ENCODE results near the gene SMYD3. TPM values are rescaled to one million over a fixed set of nuclear protein-coding genes. Genes with fewer than 3 reads are reported as not detected.

Gene SMYD3
- total and polyA plus RNA-seq, 2 experiments from 2014 or later: 30.8 to 68.5 TPM

- no peaks in the 10 kb centered on the region for H3K79me2 ChIP-seq
- H4K20me1 ChIP-seq (ENCODE audit: insufficient read depth, poor library complexity, severe bottlenecking): no peaks in the 10 kb centered on the region
- no peak overlapping the region for H2AFZ ChIP-seq
- H3K27ac ChIP-seq: no peak overlapping the region
- no peaks in the 10 kb centered on the region for H3K9me3 ChIP-seq (ENCODE audit: low read depth)
- no peaks in the 10 kb centered on the region for H3K36me3 ChIP-seq (replicated peaks; ENCODE audit: insufficient read depth, low read depth)
- H3K4me2 ChIP-seq: no peak overlapping the region
- H3K4me1 ChIP-seq (ENCODE audit: insufficient read depth): no peaks in the 10 kb centered on the region
- no peak for TF ChIP-seq EZH2 (IDR thresholded peaks at IDR 0.05; ENCODE audit: borderline replicate concordance)
- TF ChIP-seq CTCF (IDR thresholded peaks at IDR 0.05; ENCODE audit: poor library complexity): no peak
- TF ChIP-seq EZH2phosphoT487 (IDR thresholded peaks at IDR 0.05; ENCODE audit: low read depth, severe bottlenecking, unreplicated experiment): no peak
- WGBS (ENCODE audit: low lambda C conversion rate, missing lambda C conversion rate): 83% methylated on average over 4 of the region's 4 CpGs
- DNase-seq (ENCODE audit: low spot score): no peak
- no peaks in the 10 kb centered on the region for H3K27me3 ChIP-seq
- H3K4me3 ChIP-seq: no peak overlapping the region
- no peaks in the 10 kb centered on the region for H3K9me2 ChIP-seq (replicated peaks; ENCODE audit: insufficient read depth)
Measured at GRCh38 chr1:246018146-246018545, 488.9 kb downstream of the SMYD3 start.

GRCh38 chr1:246012341-246012740 lies 494.7 kb downstream of the SMYD3 start:
- no peak overlapping the region for H3K4me3 ChIP-seq
- no peaks in the 10 kb centered on the region for H3K36me3 ChIP-seq (replicated peaks; ENCODE audit: insufficient read depth, low read depth)
- no peaks in the 10 kb centered on the region for H3K79me2 ChIP-seq
- peak; percentile 52 for DNase-seq (ENCODE audit: low spot score)
- no peak overlapping the region for H3K4me2 ChIP-seq
- no peaks in the 10 kb centered on the region for H3K27me3 ChIP-seq
- H3K27ac ChIP-seq: no peak overlapping the region
- 25% methylated on average over 5 of the region's 5 CpGs for WGBS (ENCODE audit: low lambda C conversion rate, missing lambda C conversion rate)
- no peaks in the 10 kb centered on the region for H3K9me3 ChIP-seq (ENCODE audit: low read depth)
- peak; percentile 58 for TF ChIP-seq CTCF (IDR thresholded peaks at IDR 0.05; ENCODE audit: poor library complexity)
- no peak for TF ChIP-seq EZH2 (IDR thresholded peaks at IDR 0.05; ENCODE audit: borderline replicate concordance)
- H3K4me1 ChIP-seq (ENCODE audit: insufficient read depth): no peaks in the 10 kb centered on the region
- no peaks in the 10 kb centered on the region for H3K9me2 ChIP-seq (replicated peaks; ENCODE audit: insufficient read depth)
- H4K20me1 ChIP-seq (ENCODE audit: insufficient read depth, poor library complexity, severe bottlenecking): no peaks in the 10 kb centered on the region
- no peak overlapping the region for H2AFZ ChIP-seq

- Histone ChIP-seq H3K9me2 (replicated peaks; ENCODE audit: insufficient read depth) (no peaks in the 10 kb centered on the region), H3K9me3 (ENCODE audit: low read depth) (no peaks in the 10 kb centered on the region), H3K4me2 (no peak overlapping the region), H3K27me3 (no peaks in the 10 kb centered on the region), H3K79me2 (no peaks in the 10 kb centered on the region), H4K20me1 (ENCODE audit: insufficient read depth, poor library complexity, severe bottlenecking) (no peaks in the 10 kb centered on the region), H3K27ac (peak overlapping the region; percentile 28), H2AFZ (no peak overlapping the region), H3K36me3 (replicated peaks; ENCODE audit: insufficient read depth, low read depth) (no peaks in the 10 kb centered on the region), H3K4me3 (no peak overlapping the region), H3K4me1 (ENCODE audit: insufficient read depth) (no peaks in the 10 kb centered on the region)
- DNase-seq (ENCODE audit: low spot score): no peak
- WGBS (ENCODE audit: low lambda C conversion rate, missing lambda C conversion rate): 84% methylated on average over 3 of the region's 3 CpGs
- no peak for TF ChIP-seq EZH2phosphoT487 (IDR thresholded peaks at IDR 0.05; ENCODE audit: low read depth, severe bottlenecking, unreplicated experiment)
Measured at GRCh38 chr1:246010386-246010785, 496.7 kb downstream of the SMYD3 start.

GRCh38 chr1:246008363-246008831 lies 498.7 kb downstream of the SMYD3 start:
- WGBS (ENCODE audit: low lambda C conversion rate, missing lambda C conversion rate): 47% methylated on average over 10 of the region's 10 CpGs
- H3K36me3 ChIP-seq (replicated peaks; ENCODE audit: insufficient read depth, low read depth): no peaks in the 10 kb centered on the region
- H4K20me1 ChIP-seq (ENCODE audit: insufficient read depth, poor library complexity, severe bottlenecking): no peaks in the 10 kb centered on the region
- DNase-seq (ENCODE audit: low spot score): no peak
- no peaks in the 10 kb centered on the region for H3K9me2 ChIP-seq (replicated peaks; ENCODE audit: insufficient read depth)
- no peaks in the 10 kb centered on the region for H3K27me3 ChIP-seq
- no peak overlapping the region for H3K27ac ChIP-seq
- H3K4me3 ChIP-seq: no peak overlapping the region
- peak overlapping the region; percentile 8 for H3K4me2 ChIP-seq
- no peaks in the 10 kb centered on the region for H3K9me3 ChIP-seq (ENCODE audit: low read depth)
- no peak for TF ChIP-seq CTCF (IDR thresholded peaks at IDR 0.05; ENCODE audit: poor library complexity)
- no peak for TF ChIP-seq EZH2 (IDR thresholded peaks at IDR 0.05; ENCODE audit: borderline replicate concordance)
- no peaks in the 10 kb centered on the region for H3K4me1 ChIP-seq (ENCODE audit: insufficient read depth)
- no peaks in the 10 kb centered on the region for H3K79me2 ChIP-seq
- H2AFZ ChIP-seq: no peak overlapping the region

Data from hepatocyte (in vitro differentiated cells).